ENCODE results near the gene ASB1.

- no peak for TF ChIP-seq CTCF (IDR thresholded peaks at IDR 0.05)
- no peak for TF ChIP-seq POLR2A (IDR thresholded peaks at IDR 0.05)
- no peak for TF ChIP-seq POLR2AphosphoS5 (IDR thresholded peaks at IDR 0.05)
Measured at GRCh38 chr2:238446371-238446770, 19.6 kb downstream of the ASB1 start.
